GM12875 (cell line): ENCODE measurements around the gene FRMD3.

Experiments used
- H3K4me3 ChIP-seq: one replicate; pipeline ENCODE4 v1.5.1; 2011; ENCODE audit warnings: low read depth, low read length, control low read depth
- TF ChIP-seq, protein P1 (sequence below): IDR thresholded peaks from 2 replicates; pipeline ENCODE4 v1.5.1; 2011; ENCODE audit warnings: low read depth, mild to moderate bottlenecking, control low read depth, inconsistent platforms, low read length, moderate library complexity, borderline replicate concordance; ENCODE audit not compliant: insufficient read depth

The FRMD3 gene

GRCh38 chr9:83471241-83471640, 67.0 kb downstream of the FRMD3 start:
- no peak overlapping the region for H3K4me3 ChIP-seq
- TF ChIP-seq, protein P1, sequence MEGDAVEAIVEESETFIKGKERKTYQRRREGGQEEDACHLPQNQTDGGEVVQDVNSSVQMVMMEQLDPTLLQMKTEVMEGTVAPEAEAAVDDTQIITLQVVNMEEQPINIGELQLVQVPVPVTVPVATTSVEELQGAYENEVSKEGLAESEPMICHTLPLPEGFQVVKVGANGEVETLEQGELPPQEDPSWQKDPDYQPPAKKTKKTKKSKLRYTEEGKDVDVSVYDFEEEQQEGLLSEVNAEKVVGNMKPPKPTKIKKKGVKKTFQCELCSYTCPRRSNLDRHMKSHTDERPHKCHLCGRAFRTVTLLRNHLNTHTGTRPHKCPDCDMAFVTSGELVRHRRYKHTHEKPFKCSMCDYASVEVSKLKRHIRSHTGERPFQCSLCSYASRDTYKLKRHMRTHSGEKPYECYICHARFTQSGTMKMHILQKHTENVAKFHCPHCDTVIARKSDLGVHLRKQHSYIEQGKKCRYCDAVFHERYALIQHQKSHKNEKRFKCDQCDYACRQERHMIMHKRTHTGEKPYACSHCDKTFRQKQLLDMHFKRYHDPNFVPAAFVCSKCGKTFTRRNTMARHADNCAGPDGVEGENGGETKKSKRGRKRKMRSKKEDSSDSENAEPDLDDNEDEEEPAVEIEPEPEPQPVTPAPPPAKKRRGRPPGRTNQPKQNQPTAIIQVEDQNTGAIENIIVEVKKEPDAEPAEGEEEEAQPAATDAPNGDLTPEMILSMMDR: no peak

DNA sequence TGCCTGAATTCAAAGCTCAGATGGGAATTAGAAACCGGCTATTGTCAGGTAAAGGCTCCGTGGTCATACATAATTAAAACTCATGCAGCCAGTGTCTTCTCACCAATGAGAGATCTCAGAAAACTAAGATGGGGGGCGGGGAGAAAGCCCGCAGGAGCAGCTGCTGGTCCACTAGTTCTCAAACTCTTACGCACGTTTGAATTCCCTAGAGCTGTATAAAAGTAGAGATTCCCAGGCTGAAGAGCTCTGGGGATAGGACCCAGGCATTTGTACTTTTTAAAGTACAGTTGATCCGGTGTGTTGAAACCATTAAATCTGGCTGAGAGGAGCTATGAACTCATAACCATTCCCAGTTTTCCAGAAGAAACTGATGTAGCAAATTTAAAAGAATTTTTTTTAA, 68.5 kb downstream of the FRMD3 start:
- no peak overlapping the region for H3K4me3 ChIP-seq
- TF ChIP-seq, protein P1: no peak

GRCh38 chr9:83468821-83469220, 69.4 kb downstream of the FRMD3 start:
- TF ChIP-seq, protein P1: no peak
- H3K4me3 ChIP-seq: no peak overlapping the region

GRCh38 chr9:83466877-83467276, 71.3 kb downstream of the FRMD3 start:
- H3K4me3 ChIP-seq: no peak overlapping the region
- TF ChIP-seq, protein P1: no peak

DNA sequence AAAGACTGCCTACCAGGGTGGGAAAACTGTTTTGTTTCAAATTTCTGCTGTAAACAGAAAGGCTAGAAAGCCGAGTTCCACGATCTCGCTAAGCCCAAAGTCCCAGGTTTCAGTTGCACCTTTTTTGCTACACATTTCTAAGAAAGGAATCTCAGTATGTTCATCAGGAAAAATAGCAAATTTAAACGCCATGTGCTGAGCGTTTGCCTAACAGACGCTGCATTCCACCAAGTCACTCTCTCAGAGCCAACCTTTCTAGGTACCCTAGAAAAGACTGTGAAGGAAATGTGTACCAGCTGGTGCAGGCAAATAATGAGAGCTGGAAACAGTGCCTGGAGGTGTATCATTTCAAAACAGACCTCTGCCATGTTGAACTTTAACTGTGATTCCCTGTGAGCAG, 71.8 kb downstream of the FRMD3 start:
- H3K4me3 ChIP-seq: no peak overlapping the region
- TF ChIP-seq, protein P1: no peak

- no peak overlapping the region for H3K4me3 ChIP-seq
- TF ChIP-seq, protein P1: no peak
These were observed 78.4 kb downstream of the FRMD3 start for GRCh38 chr9:83459830-83460229.

GRCh38 chr9:83458530-83458929, 79.7 kb downstream of the FRMD3 start:
- no peak overlapping the region for H3K4me3 ChIP-seq
- TF ChIP-seq, protein P1: no peak
